Ishikawa (cell line): Measurements from ENCODE around the gene TBCC.

Source experiments
- CEBPB ChIP-seq: IDR thresholded peaks from 2 replicates; pipeline ENCODE4 v1.6.1; 2012
- CREB1 ChIP-seq: IDR thresholded peaks from 2 replicates; pipeline ENCODE4 v1.6.1; 2012; ENCODE audit warnings: low read depth
- EGR1 ChIP-seq: IDR thresholded peaks from 2 replicates; pipeline ENCODE4 v1.6.1; 2012
- EP300 ChIP-seq: IDR thresholded peaks from 2 replicates; pipeline ENCODE4 v1.6.1; 2012; ENCODE audit warnings: borderline replicate concordance
- FOXM1 ChIP-seq: IDR thresholded peaks from 2 replicates; pipeline ENCODE4 v1.6.1; 2012; ENCODE audit warnings: low read depth, borderline replicate concordance
- MAX ChIP-seq: IDR thresholded peaks from 2 replicates; pipeline ENCODE4 v1.6.1; 2012
- NFIC ChIP-seq: IDR thresholded peaks from 2 replicates; pipeline ENCODE4 v1.6.1; 2012
- RAD21 ChIP-seq: IDR thresholded peaks from 2 replicates; pipeline ENCODE4 v1.6.1; 2012; ENCODE audit warnings: low read depth
- TAF1 ChIP-seq: IDR thresholded peaks from 2 replicates; pipeline ENCODE4 v1.6.1; 2012; ENCODE audit warnings: low read depth, mild to moderate bottlenecking
- TCF12 ChIP-seq: IDR thresholded peaks from 2 replicates; pipeline ENCODE4 v1.6.1; 2012; ENCODE audit warnings: low read depth
- TEAD4 ChIP-seq: IDR thresholded peaks from 2 replicates; pipeline ENCODE4 v1.6.1; 2012
- USF1 ChIP-seq: IDR thresholded peaks from 2 replicates; pipeline ENCODE4 v1.6.1; 2012
- YY1 ChIP-seq: IDR thresholded peaks from 2 replicates; pipeline ENCODE4 v1.6.1; 2012; ENCODE audit warnings: low read depth
- ZBTB7A ChIP-seq: IDR thresholded peaks from 2 replicates; pipeline ENCODE4 v1.6.1; 2012; ENCODE audit warnings: low read depth
- TF ChIP-seq, protein P1 (sequence below): IDR thresholded peaks from 2 replicates; pipeline ENCODE4 v1.6.1; 2012; ENCODE audit warnings: low read depth, mild to moderate bottlenecking

TBCC gene

GRCh38 chr6:42714098-42714761, 31.7 kb downstream of the TBCC start:
- TF ChIP-seq CEBPB (no peak), CREB1 (no peak), YY1 (no peak), NFIC (no peak), TAF1 (no peak), USF1 (no peak), RAD21 (no peak), TEAD4 (no peak), ZBTB7A (no peak)
- TF ChIP-seq, protein P1, sequence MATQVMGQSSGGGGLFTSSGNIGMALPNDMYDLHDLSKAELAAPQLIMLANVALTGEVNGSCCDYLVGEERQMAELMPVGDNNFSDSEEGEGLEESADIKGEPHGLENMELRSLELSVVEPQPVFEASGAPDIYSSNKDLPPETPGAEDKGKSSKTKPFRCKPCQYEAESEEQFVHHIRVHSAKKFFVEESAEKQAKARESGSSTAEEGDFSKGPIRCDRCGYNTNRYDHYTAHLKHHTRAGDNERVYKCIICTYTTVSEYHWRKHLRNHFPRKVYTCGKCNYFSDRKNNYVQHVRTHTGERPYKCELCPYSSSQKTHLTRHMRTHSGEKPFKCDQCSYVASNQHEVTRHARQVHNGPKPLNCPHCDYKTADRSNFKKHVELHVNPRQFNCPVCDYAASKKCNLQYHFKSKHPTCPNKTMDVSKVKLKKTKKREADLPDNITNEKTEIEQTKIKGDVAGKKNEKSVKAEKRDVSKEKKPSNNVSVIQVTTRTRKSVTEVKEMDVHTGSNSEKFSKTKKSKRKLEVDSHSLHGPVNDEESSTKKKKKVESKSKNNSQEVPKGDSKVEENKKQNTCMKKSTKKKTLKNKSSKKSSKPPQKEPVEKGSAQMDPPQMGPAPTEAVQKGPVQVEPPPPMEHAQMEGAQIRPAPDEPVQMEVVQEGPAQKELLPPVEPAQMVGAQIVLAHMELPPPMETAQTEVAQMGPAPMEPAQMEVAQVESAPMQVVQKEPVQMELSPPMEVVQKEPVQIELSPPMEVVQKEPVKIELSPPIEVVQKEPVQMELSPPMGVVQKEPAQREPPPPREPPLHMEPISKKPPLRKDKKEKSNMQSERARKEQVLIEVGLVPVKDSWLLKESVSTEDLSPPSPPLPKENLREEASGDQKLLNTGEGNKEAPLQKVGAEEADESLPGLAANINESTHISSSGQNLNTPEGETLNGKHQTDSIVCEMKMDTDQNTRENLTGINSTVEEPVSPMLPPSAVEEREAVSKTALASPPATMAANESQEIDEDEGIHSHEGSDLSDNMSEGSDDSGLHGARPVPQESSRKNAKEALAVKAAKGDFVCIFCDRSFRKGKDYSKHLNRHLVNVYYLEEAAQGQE: no peak

DNA sequence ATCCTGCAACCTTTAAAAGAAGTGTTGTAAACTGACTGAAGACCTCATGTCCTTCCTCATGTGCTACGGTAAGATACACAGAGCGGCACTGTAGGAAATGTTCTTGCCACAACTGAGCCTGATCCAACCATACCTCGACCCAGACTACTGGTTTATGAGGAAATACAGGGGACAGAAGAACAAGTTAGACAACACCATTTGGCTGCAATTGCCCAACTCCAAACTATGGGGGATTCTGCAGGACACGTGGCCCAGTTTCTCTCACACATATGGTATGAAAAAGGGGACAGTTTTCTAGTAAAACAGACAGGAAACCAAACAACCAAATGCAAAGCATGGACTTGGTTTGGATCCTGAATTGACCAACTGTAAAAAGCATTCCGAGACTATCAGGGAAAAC, 34.0 kb downstream of the TBCC start:
- TF ChIP-seq EP300: no peak
- TF ChIP-seq CEBPB: no peak
- no peak for TF ChIP-seq FOXM1
- TF ChIP-seq TAF1: no peak
- no peak for TF ChIP-seq RAD21
- TF ChIP-seq CREB1: no peak
- TF ChIP-seq EGR1: no peak

- TF ChIP-seq TCF12 (no peak), TEAD4 (no peak), CEBPB (no peak), RAD21 (no peak), TAF1 (no peak), MAX (no peak), NFIC (no peak), EP300 (no peak), CREB1 (no peak), YY1 (no peak), USF1 (no peak), EGR1 (no peak), ZBTB7A (no peak), FOXM1 (no peak)
- TF ChIP-seq, protein P1: no peak
These were observed 35.6 kb downstream of the TBCC start for GRCh38 chr6:42710316-42710715.

DNA sequence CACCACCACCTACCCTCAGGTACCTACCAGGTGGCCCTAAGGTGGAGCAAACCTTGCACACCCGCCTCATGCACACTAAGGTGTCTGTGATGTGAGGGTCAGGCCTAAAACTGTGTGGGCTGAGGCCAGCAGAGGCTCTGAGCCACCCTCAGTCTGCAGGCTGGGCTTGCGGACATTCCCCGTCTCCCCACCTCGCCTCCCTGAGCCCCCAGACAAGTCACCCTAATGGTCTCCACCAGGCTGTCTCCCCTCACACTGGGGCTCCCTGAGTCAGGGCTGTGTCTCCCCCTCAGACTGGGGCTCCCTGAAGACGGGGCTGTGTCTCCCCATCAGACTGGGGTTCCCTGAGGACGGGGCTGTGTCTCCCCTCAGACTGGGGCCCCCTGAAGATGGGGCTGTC, 36.0 kb downstream of the TBCC start:
- TF ChIP-seq CREB1 (no peak), NFIC (no peak), CEBPB (no peak)

DNA sequence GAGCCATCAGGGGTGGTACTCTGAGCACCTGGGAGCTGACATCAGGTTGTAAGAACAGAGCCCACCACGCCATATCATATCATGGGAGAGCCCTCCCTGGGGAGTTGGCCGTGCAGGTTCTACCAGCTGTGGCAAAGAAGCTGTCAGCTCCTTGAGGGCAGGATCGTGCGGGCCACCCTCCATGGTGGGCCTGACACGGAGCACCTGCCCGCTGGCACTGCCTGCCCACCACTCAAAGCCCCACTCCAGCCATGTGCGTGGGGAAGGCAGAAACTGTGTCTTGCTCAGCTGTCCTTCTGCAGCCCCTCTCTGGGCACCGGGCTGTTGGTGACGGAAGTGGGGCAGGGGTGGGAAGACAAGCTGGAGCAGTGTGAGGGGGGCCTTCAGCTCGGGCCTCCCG, 37.8 kb downstream of the TBCC start:
- no peak for TF ChIP-seq FOXM1
- TF ChIP-seq, protein P1: no peak
- no peak for TF ChIP-seq MAX
- TF ChIP-seq CREB1: no peak
- TF ChIP-seq ZBTB7A: no peak
- TF ChIP-seq TCF12: no peak
- TF ChIP-seq TAF1: no peak
- no peak for TF ChIP-seq TEAD4
- TF ChIP-seq USF1: no peak
- TF ChIP-seq EP300: no peak
- no peak for TF ChIP-seq RAD21
- no peak for TF ChIP-seq NFIC
- TF ChIP-seq CEBPB: no peak
- no peak for TF ChIP-seq YY1
- no peak for TF ChIP-seq EGR1
